Effector memory CD8-positive, alpha-beta T cell (primary cell): ENCODE results near the gene IRS2.

Experiments
- ATAC-seq: fragments of 150-1000 bp; cut with Tn5 transposase; replicated peaks from 2 replicates; pipeline ENCODE4 v1.10.0; 2021; ENCODE audit warnings: mild to moderate bottlenecking, moderate library complexity
- DNase-seq, 3 experiments: peaks; one replicate each; pipeline ENCODE4 v3.0.0; 2021
- H3K27ac Mint-ChIP-seq, 2 donors: one replicate each; pipeline ENCODE4 v1.8.0; 2022; ENCODE audit warnings: mild to moderate bottlenecking in 2 of 2, mixed read lengths in 2 of 2, moderate library complexity in 2 of 2
- H3K27me3 Mint-ChIP-seq, 2 donors: one replicate each; pipeline ENCODE4 v1.8.0; 2022; ENCODE audit warnings: mixed read lengths in 2 of 2
- H3K36me3 Mint-ChIP-seq: one replicate; pipeline ENCODE4 v1.8.0; 2022; ENCODE audit warnings: mild to moderate bottlenecking, moderate library complexity, mixed read lengths; ENCODE audit not compliant: insufficient read depth
- H3K4me1 Mint-ChIP-seq, 2 donors: one replicate each; pipeline ENCODE4 v1.8.0; 2022; ENCODE audit warnings: low read depth in 2 of 2, mixed read lengths in 2 of 2
- H3K4me3 Mint-ChIP-seq, 2 donors: one replicate each; pipeline ENCODE4 v1.8.0; 2022; ENCODE audit warnings: mild to moderate bottlenecking in 2 of 2, mixed read lengths in 2 of 2, moderate library complexity in 2 of 2
- H3K9me3 Mint-ChIP-seq, 2 donors: one replicate each; pipeline ENCODE4 v1.8.0; 2022; ENCODE audit warnings: mixed read lengths in 2 of 2

IRS2 gene

GRCh38 chr13:109704771-109705635 is 81.4 kb downstream of the IRS2 start:
- ATAC-seq (no peak), DNase-seq (no peak)
- H3K27ac Mint-ChIP-seq, result no peak overlapping the region
- H3K27me3 Mint-ChIP-seq, result peaks cover 14 to 37% of the 10 kb centered on the region in 2 donors
- no peak overlapping the region for H3K4me3 Mint-ChIP-seq
- H3K36me3 Mint-ChIP-seq, result peaks cover 3% of the 10 kb centered on the region
- H3K9me3 Mint-ChIP-seq, result peaks cover 9 to 12% of the 10 kb centered on the region in 2 donors
- peaks cover 4 to 29% of the 10 kb centered on the region in 2 donors for H3K4me1 Mint-ChIP-seq

- Mint-ChIP-seq H3K36me3 (peaks cover 3% of the 10 kb centered on the region), H3K27me3 (peaks cover 14 to 37% of the 10 kb centered on the region in 2 donors)
- no peak for ATAC-seq
Observed at GRCh38 chr13:109703250-109703649, 83.1 kb downstream of the IRS2 start.

More at GRCh38 chr13:109703250-109703649, 83.1 kb downstream of the IRS2 start:
- H3K4me3 Mint-ChIP-seq, result no peak overlapping the region
- H3K4me1 Mint-ChIP-seq, result peaks cover 4 to 29% of the 10 kb centered on the region in 2 donors
- DNase-seq, result no peak
- H3K27ac Mint-ChIP-seq, result no peak overlapping the region
- H3K9me3 Mint-ChIP-seq, result peaks cover 9 to 12% of the 10 kb centered on the region in 2 donors
